ENCODE results near the gene UNC93B1.

The UNC93B1 gene

DNA sequence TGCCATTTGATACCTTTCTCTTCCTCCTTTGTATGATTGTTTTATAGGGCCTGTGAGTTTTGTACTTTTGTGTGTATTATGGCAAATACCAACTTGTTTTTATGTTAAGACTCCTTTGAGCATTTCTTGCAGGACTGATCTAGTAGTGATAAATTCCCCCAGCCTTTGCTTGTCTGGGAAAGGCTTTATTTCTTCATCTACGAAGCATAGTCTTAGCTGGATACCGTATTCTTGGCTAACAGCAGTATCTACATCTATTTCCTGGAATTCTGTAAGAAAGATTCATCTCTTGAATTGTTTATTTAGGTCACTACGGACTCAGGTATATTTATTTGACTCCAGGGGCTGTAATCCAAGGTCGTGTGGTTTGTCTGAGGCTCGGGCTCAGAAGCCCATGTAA, 20.6 kb upstream of the UNC93B1 start:
- no peak for DNase-seq

DNA sequence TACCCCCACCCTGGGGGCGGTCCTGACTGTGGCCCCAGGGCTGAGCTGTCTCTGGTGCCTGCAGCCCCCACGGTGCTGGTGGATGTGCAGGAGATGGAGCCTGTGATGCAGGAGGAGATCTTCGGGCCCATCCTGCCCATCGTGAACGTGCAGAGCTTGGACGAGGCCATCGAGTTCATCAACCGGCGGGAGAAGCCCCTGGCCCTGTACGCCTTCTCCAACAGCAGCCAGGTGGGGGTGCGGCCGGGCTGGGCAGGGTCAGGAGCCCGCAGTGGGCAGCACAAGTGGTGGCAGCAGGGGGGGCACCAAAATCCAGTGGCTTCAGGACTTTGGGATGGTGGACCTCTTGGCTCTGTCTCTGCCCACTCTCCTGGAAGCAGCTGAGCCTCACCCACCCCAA, 18.6 kb upstream of the UNC93B1 start:
- DNase-seq: no peak

DNA sequence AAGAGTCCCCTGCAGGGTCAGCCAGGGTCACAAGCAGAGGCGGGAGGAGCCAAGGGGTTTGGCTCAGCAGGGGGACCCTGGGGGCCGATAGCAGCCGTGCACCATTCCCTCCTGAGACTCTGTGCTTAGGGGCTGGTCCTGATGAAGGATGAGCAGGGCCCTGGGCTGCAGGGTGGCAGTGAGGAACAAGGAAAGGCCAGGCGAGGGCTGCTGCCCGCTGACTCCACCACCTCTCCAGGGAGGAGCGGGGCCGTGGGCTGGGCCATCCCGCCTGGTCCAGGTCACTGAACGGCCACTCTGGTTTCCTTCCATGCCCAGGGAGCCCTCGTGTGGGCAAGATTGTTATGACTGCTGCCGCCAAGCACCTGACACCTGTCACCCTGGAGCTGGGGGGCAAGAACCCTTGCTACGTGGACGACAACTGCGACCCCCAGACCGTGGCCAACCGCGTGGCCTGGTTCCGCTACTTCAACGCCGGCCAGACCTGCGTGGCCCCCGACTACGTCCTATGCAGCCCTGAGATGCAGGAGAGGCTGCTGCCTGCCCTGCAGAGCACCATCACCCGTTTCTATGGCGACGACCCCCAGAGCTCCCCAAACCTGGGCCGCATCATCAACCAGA, 17.4 kb upstream of the UNC93B1 start:
- no peak for DNase-seq

DNA sequence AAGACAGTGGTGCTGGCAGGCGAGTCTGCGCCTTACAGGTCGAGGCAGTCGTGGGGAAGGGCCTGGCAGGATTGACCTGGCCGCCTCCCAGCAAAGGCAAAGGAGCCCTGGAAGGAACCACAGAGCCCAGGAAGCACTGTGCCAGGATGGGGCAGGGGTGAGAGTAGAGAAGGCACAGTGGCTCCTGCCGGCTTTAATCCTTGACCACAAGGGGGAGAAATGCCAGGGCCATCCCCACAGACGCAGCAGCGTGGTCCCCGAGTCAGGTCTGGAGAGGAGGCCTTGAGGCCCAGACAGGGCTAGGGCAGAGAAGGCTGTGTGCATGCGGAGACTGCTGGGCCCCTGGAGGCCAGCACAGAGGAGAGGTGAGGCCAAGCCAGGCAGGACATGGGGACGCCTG, 16.7 kb upstream of the UNC93B1 start:
- peak in 2 of 51 donors; percentile 20 for DNase-seq

DNA sequence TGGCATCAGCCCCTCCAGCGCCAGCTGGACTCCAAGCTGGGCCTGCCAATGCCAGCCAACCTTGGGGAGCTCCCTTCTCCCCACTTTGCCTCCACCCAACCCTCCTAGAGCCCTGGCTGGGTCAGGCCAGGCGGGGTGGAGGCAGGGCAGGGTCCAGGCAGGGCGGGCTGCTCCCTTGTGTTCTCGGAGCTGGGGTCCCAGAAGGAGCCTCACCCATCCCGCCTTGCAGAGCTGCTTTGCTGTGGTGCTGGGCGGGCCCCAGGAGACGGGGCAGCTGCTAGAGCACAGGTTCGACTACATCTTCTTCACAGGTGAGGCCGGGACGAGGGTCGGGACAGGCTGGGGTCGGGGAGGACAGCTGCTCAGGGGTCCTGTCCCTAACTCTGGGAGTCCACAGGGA, 15.6 kb upstream of the UNC93B1 start:
- no peak for DNase-seq

DNA sequence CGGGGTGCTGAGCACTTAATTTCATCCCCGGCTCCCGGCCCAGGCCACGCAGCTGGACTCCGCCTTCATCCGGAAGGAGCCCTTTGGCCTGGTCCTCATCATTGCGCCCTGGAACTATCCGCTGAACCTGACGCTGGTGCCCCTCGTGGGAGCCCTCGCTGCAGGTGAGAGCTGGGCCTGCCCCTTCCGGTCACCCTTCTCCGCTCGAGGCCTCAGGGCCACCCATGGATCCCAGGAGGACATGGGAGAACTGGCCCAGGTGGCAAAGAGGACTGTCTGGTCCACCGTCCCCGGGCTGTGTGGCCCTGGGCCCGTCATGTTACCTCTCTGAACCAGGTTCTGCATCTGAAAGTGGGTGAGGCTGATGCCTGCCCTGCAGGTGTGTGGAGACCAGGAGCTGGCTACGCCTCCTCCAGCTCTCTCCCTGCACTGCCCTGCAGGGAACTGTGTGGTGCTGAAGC, 14.9 kb upstream of the UNC93B1 start:
- DNase-seq: no peak

DNA sequence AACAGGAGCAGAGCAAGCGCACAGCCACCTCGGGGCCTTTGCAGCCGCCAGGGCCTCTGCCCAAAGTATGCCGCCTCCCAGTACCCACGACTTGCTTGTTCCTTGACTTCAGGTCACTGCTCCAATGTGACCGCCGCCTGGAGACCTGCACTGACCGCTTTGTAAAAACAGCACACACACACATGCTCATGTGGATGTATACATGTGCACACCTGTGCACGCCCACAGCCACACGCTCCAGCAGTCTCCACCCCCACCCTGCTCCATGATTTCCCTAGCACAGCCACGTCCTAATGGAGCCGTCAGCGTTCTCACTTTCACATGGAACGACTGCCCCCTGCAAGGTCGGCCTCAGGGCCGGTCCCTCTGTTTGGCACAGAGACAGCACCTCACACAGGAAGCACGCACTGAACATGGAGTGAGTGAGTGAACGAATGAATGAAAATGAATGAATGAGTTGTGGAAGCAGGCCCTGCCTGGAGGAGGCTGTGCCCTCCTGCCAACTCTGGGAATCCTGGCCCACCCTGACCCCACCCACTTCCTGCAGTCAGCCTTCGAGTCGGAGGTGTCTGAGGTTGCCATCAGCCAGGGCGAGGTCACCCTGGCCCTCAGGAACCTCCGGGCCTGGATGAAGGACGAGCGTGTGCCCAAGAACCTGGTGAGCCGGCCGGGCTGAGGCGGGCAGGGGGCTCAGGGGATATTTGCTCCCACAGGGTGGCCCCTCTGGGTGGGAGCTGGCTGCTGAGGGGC, 14.3 kb upstream of the UNC93B1 start:
- DNase-seq: no peak

DNA sequence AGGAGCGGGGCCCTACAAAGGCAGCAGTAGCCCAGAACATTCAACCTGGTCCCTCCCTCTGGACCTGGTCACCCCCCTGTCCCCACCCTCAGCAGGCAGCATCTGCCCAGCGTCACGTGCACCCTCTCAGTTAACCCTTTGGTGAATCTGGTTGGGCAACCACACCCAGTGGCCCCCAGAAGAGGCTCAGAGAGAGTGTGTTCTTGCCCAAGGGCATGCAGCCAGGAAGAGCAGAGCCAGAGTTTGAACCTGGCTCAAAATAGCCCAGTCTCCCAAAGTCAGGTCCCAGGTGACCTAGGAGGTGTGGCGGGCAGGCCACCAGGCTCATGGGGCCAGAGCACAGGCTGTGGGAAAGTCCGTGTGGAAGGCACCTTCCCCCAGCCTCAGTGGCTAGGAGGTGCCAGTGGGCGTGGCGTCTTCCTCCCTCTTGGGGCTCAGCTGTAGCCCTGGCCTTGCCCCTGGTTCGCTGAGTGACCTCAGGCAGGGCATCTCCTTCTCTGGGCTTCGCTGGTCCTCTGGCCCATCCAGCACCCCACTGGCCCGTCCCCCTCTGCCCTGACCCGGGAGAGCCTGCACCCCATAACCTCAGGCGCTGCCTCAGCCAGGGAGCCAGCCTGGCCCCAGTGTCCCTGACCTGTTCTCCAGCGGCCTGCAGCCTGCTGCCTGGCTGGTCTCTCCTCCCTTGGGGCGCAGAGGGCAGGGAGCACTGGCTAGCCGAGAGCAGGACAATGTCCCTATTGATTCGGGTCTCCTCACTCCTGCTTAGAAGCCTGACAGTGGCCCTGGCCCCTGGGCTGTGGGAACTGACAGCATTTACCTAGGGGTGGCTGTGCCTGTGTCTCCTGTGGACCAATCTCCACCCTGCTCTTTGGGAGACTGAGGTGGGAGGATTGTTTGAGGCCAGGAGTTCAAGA, 13.3 kb upstream of the UNC93B1 start:
- peak in 14 of 51 donors; percentile 3 to 65 (median 31) for DNase-seq

DNA sequence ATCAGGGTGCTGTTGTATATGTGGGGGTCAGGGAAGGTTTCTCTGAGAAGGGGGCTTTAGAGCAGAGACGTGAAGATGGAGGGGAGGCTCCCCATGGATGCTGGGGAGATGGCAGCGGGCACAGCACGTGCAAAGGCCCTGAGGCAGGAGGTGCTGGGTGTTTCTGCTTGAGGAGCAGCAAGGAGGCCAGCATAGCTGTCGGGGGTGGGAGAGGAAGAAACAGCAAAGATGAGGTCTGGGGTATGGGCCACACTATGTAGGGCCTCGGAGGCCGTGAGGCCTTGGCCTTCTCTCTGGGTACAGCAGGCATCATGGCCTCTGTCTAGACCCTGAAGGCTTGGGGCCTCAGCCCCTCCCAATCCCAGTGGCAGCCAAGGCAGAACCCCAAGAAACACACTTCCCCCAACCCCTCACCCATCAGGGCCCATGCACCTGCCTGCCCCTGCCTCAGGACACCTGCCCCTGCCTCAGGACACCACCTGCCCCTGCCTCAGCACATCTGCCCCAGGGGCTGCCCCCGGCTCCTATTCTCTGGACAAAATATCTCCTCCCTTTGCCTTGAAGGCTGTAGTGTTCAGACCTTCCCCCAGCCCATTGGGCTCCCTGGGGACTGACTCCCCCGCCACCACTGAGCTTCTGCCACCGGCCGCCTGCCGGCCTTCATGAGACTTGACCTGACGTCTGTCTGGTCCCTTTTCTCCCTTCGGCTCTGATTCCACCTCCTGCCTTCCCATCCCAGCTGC, 12.4 kb upstream of the UNC93B1 start:
- DNase-seq: no peak

DNA sequence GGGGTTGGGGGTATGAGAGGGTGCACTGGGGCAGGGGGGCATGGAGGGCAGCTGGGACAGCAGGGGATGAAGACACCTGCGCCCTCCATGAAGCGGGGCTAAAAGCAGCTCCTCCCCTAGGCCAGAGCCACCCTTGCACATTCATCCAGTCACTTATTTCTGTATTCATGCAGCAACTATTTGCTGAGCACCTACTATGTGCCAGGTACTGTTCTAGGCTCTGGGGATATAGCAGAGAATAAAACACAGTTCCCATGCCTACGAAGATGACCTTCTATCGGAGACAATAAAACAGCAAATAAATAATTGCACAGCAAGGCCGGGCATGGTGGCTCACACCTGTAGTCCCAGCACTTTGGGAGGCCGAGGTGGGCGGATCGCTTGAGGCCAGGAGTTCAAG, 11.6 kb upstream of the UNC93B1 start:
- no peak for DNase-seq

DNA sequence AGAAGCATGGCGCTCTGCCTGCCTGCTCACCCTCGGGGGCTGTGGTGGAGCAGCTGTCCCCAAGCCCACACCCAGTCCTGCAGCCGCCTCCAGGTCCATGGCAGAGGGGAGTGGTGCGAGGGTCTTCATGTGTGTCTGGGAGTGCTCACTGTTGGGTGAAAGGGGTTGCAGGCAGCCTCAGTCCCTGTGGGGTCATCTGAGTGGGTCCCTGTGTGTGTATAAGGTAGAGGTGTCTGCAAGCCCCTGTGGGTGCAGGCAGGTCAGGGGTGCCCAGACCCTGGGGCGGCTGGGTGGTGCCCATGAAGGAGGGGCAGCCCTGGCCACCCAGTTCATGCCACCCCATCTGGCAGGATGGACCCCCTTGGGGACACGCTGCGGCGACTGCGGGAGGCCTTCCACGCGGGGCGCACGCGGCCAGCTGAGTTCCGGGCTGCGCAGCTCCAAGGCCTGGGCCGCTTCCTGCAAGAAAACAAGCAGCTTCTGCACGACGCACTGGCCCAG, 11.1 kb upstream of the UNC93B1 start:
- no peak for DNase-seq

DNA sequence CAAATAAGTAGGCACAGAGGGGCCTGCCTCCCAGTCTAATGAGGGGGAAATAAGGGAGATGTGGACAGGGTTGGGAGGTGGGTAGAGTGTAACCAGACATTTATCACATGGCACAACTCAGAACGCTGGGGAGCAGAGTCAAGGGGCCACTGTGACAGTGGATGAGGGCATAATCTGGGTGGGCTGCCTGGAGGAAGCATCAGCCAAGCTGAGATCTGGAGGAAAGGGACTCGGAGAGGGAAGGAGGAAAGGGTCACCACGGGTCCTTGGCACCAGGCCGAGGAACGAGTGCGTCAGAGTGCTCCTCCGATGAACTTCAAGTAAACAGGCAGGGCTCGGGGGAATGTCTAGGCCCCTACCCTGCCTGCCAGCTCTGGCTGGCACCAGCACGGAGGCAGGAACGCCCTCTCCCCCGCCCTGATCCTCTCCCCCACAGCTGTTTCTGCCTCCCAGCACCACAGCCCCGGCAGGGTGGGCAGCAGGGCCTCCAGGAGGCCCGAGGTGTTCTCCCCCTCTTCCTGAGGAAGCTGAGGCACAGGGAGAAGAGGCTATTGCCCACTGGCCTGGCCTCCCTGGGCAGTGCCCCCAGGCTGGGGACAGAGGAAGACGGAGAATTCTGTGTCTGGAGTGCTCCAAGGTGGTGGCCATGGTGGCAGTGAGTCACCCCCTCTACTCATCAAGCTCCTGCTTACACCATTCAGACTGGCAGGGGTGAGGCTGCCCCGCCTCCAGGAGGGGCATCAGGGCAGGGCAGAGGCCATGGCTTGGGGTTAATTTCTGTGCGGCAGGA, 10.5 kb upstream of the UNC93B1 start:
- DNase-seq: no peak

DNA sequence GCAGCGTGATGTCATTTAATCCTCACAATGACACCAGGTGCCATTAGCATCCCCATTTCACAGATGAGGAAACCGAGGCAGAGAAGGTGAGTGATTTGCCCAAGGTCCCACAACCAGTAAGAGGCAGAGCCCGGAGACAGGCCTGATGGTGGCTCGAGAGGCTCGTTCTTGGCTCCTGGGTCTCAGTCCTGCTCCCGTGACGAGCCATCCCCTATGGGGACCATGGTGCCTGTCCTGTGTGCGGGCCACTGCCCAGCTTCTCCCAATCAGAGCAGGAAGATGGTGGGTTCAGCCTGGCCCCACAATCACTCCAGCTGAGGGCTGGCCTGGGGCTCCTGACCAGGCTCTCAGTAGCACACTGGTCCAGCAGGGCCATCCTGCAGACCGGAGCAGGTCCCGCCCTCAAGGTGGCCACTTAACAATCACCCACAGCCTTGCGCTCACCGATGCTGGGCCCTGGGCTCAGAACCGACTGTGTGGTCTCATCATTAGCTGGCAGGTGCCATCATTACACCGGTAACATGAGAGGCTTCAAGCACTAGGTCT, 9.8 kb upstream of the UNC93B1 start:
- DNase-seq: no peak

DNA sequence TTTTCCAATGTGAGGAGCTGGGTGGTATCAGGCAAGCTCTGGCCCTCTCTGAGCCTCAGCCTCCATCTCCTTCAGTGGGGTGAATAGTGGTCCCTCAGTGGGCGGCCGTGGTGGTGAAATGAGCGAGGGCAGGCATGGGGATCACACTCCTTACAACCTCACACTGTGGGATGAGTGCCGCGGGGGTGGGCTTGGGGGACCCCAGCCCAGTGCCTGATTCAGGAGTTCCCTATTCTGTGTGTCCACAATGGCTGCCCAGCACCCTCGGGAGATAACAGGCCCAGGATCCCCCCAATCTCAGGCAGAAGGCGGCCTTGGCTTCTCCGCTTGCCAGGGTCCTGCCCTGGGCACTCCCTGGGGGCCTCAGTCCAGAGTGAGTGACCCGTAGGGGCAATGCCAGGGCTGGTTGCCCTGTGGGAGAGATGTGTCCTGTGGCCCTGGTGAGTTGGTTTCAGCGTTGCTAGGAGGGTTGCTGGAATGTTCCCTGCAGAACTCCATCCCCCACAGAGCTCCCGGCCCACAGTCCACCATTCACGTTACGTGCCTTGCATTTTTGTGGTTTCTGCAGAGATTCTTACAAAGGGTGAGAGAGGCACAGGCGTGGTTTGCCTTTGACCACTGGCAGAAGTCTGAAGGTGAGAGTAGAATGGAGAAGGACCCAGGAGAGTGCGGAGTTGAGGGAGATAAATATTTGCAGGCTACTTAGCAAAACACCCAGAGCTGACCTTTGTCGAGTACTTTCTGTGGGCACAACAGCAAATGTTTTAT, 9.1 kb upstream of the UNC93B1 start:
- peak in 24 of 51 donors; percentile 14 to 66 (median 36) for DNase-seq

DNA sequence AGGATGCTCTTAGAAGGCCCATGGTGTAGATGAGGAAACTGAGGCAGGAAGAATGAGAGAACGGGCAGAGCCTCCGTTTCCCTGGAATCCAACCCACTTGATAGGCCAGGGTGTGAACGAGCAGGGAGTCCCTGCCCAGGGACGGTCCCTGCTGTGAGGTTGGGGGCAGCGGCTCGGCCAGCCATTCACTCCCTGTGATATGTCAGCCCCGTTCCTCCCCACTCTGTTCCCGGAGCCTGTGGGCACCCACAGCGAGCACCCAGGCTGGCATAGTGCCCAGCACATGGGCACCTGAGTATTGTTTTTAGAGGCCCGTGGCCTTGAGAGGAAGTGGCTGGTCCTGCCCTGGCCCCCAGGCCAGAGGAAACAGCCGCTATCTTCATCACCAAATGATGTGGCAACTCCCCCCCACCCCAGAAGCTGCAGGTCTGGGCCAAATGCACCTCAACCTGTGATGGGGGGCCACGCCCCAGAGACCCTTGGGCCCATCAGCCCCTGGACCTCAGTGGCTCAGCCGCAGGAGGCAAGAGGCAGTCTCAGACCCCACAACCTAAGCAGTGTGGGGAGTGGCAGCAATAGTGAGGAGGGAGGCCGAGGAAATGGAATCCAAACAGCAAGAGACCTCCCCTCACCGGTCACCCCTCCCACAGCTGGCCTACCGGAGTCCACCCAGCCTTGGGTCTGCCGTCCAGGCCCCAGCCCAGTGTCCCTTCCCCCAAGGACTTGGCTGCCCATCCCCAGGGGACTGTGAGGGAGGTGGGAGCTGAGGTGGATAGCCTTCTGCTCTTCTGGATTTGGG, 8.3 kb upstream of the UNC93B1 start:
- DNase-seq: no peak

DNA sequence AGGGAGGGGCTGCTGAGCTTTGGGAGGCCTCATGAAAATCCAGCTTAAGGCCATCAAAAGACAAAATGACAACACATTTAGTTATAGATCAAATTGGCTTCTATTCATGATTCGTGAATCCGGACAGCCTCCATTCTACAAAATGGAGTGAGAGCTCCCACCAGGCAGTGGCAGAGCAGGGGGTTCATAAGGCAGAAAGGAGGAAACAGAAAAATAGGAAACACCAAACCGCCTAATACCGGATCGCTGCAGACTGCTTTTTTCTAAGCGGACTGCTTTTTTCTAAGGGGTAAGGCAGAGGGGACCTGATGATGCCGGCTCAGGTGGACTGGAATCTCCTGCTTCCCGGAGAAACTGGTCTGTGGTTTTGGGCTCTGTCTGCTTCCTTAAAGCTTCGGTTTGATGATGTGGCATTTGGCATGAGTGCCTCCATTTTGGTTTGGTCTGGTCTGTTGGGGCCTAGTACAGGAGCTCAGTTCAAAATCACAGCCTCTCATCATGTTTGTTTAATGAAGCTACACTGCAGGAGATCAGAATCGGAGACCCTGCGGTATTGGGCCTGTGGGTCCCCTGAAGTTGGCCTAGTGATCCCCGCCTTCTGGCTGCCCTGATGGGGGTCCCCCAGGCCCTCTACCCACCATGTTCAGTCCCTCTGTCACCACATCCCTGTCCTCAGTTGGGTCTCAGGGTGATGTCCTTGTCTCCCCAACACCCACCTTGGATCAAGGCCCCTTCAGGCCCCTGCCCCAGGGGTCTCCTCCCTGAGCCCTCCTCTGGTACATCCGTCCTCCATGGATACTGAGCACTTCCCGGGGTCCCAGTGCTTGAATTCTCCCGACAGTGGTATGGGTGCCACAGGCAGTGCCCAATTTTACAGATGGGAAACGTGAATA, 7.4 kb upstream of the UNC93B1 start:
- no peak for DNase-seq
